Stimulated activated CD4-positive, alpha-beta T cell treated with anti-CD3 and anti-CD28 coated beads, Interleukin-12 subunit alpha, Interleukin-12 subunit beta, amount 100 ng/mL, for 4 hours (primary cell): ENCODE results near the gene KCNT2.

Experiments used
- DNase-seq: peaks from one replicate; pipeline ENCODE4 v3.0.0-alpha.2; 2020

Gene KCNT2

GRCh38 chr1:196393282-196393681, 215.0 kb downstream of the KCNT2 start:
- no peak for DNase-seq

GRCh38 chr1:196387766-196388165, 220.5 kb downstream of the KCNT2 start:
- no peak for DNase-seq

GRCh38 chr1:196385109-196385508, 223.1 kb downstream of the KCNT2 start:
- no peak for DNase-seq

GRCh38 chr1:196382383-196382782, 225.9 kb downstream of the KCNT2 start:
- no peak for DNase-seq

GRCh38 chr1:196381544-196381943, 226.7 kb downstream of the KCNT2 start:
- DNase-seq, result no peak

GRCh38 chr1:196380316-196380715, 227.9 kb downstream of the KCNT2 start:
- DNase-seq, result no peak

- no peak for DNase-seq
Measured at GRCh38 chr1:196377811-196378210, 230.4 kb downstream of the KCNT2 start.

GRCh38 chr1:196376630-196377328, 231.5 kb downstream of the KCNT2 start:
- DNase-seq, result no peak

- DNase-seq, result no peak
Measured at GRCh38 chr1:196373798-196374197, 234.4 kb downstream of the KCNT2 start.

- no peak for DNase-seq
Measured at GRCh38 chr1:196372896-196373536, 235.2 kb downstream of the KCNT2 start.

GRCh38 chr1:196367838-196368237, 240.4 kb downstream of the KCNT2 start:
- no peak for DNase-seq

- DNase-seq, result no peak
Measured at GRCh38 chr1:196366817-196367495, 241.3 kb downstream of the KCNT2 start.

GRCh38 chr1:196361112-196361714, 247.0 kb downstream of the KCNT2 start:
- no peak for DNase-seq

- DNase-seq, result no peak
Measured at GRCh38 chr1:196357913-196358312, 250.3 kb downstream of the KCNT2 start.

- DNase-seq, result no peak
Measured at GRCh38 chr1:196355206-196355786, 252.9 kb downstream of the KCNT2 start.

- no peak for DNase-seq
Measured at GRCh38 chr1:196344453-196344852, 263.8 kb downstream of the KCNT2 start.

GRCh38 chr1:196324345-196324744, 283.9 kb downstream of the KCNT2 start:
- no peak for DNase-seq

GRCh38 chr1:196323869-196324268, 284.4 kb downstream of the KCNT2 start:
- DNase-seq, result no peak

- no peak for DNase-seq
Measured at GRCh38 chr1:196319301-196319700, 288.9 kb downstream of the KCNT2 start.

GRCh38 chr1:196317535-196318522, 290.4 kb downstream of the KCNT2 start:
- no peak for DNase-seq

GRCh38 chr1:196312739-196313138, 295.5 kb downstream of the KCNT2 start:
- DNase-seq, result no peak

GRCh38 chr1:196309386-196309785, 298.9 kb downstream of the KCNT2 start:
- no peak for DNase-seq
